ENCODE results near the gene C1QC. TPM values are rescaled to one million over a fixed set of nuclear protein-coding genes. Genes with fewer than 3 reads are reported as not detected.
"Not testable (repeated sequence)": the region's sequence is repeated elsewhere in the genome, so short reads cannot be mapped to it uniquely, and the experiment has no call there.

Gene C1QC
- total RNA-seq, 1 donor from 2014 or later = not detected

DNA sequence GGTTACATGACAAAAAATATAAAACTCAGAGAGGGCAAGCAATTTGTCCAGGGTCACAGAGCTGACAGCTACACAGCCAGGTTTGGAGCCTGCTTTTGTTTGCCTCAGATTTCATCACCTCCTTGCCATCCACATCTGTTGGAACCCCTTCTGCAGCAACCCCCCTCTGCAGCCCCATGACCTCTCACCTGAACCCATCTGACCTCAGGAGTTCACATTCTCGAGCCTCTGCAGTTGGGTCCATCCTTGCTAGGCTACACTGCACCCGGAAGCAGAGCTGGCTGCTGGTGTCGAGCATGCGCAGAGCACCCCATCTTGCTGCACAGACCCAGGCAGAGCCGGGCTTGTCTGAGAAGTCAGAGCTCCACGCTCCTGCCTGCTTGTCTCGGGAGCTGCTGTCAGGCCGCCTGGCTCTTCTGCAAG is 19.6 kb downstream of the C1QC start:
- H3K4me1 Mint-ChIP-seq (ENCODE audit: low read depth) = no peaks in the 10 kb centered on the region
- TF ChIP-seq, protein P1, sequence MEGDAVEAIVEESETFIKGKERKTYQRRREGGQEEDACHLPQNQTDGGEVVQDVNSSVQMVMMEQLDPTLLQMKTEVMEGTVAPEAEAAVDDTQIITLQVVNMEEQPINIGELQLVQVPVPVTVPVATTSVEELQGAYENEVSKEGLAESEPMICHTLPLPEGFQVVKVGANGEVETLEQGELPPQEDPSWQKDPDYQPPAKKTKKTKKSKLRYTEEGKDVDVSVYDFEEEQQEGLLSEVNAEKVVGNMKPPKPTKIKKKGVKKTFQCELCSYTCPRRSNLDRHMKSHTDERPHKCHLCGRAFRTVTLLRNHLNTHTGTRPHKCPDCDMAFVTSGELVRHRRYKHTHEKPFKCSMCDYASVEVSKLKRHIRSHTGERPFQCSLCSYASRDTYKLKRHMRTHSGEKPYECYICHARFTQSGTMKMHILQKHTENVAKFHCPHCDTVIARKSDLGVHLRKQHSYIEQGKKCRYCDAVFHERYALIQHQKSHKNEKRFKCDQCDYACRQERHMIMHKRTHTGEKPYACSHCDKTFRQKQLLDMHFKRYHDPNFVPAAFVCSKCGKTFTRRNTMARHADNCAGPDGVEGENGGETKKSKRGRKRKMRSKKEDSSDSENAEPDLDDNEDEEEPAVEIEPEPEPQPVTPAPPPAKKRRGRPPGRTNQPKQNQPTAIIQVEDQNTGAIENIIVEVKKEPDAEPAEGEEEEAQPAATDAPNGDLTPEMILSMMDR (IDR thresholded peaks at IDR 0.05; ENCODE audit: unreplicated experiment) = no peak
- no peaks in the 10 kb centered on the region for H3K36me3 Mint-ChIP-seq (ENCODE audit: insufficient read depth)
- H3K4me3 Mint-ChIP-seq (ENCODE audit: low read depth) = no peak overlapping the region
- no peak overlapping the region for H3K27ac Mint-ChIP-seq
- peaks cover 24% of the 10 kb centered on the region for H3K27me3 Mint-ChIP-seq
- H3K9me3 Mint-ChIP-seq (ENCODE audit: low read depth) = no peaks in the 10 kb centered on the region
- no peak for DNase-seq (ENCODE audit: low spot score, unreplicated experiment)

DNA sequence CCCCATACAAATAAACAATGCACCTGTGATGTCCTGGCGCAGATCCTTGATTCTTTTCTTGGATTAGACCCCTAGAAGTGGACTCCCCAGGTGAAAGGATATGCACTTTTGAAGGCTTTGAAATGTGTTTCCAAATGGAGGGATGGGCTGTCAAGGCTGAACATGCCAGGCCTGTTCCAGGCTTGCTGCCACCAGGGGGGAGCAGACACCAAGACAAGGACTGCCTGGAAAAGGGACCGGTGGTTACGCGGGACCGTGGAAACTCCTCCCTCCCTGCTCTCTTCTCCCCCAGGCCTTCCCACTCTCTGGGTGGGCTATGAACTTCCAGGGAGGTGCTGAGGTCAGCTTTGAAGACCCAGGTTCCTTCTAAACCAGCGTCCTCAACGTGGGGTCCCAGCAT is 22.3 kb downstream of the C1QC start:
- H3K36me3 Mint-ChIP-seq (ENCODE audit: insufficient read depth) = no peaks in the 10 kb centered on the region
- peak; percentile 37 for DNase-seq (ENCODE audit: low spot score, unreplicated experiment)
- no peaks in the 10 kb centered on the region for H3K9me3 Mint-ChIP-seq (ENCODE audit: low read depth)
- TF ChIP-seq, protein P1 (IDR thresholded peaks at IDR 0.05; ENCODE audit: unreplicated experiment) = peak; percentile 66
- H3K4me1 Mint-ChIP-seq (ENCODE audit: low read depth) = peaks cover 3% of the 10 kb centered on the region
- no peak overlapping the region for H3K4me3 Mint-ChIP-seq (ENCODE audit: low read depth)
- H3K27ac Mint-ChIP-seq = no peak overlapping the region
- H3K27me3 Mint-ChIP-seq = peaks cover 32% of the 10 kb centered on the region

DNA sequence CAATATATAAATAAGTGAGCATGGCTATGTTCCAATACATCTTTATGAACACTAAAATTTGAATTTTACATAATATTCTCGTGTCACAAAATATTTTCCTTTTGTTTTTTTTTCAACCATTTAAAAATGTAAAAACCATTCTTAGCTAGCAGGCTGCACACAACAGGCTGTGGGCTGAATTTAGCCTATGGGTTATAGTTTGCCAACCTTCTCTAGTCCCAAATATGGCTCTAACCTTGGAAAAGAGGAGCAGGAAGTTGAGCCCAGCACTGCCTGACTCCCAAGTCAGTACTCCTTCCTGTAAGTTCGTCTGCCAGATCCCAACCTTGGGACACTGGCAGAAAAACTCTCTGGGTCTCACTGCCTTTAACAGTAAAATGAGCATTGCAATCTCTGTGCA is 23.0 kb downstream of the C1QC start:
- no peak for DNase-seq (ENCODE audit: low spot score, unreplicated experiment)
- no peak overlapping the region for H3K27ac Mint-ChIP-seq

DNA sequence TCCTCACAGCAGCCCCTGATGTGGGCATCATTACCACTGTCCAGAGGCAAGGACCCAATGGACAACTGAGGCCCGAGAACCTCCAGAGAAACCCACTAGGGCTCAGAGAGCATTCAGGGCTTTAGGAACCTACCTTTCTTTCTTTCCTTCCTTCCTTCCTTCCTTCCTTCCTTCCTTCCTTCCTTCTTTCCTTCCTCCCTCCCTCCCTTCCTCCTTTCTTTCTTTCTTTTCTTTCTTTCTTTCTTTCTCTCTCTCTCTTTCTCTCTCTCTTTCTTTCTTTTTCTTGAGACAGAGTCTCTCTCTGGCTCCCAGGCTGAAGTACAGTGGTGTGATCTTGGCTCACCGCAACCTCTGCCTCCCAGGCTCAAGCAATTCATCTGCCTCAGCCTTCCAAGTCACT is 25.4 kb downstream of the C1QC start:
- H3K27ac Mint-ChIP-seq; H3K4me3 Mint-ChIP-seq (ENCODE audit: low read depth); H3K9me3 Mint-ChIP-seq (ENCODE audit: low read depth); H3K4me1 Mint-ChIP-seq (ENCODE audit: low read depth); DNase-seq (ENCODE audit: low spot score, unreplicated experiment); H3K36me3 Mint-ChIP-seq (ENCODE audit: insufficient read depth): not testable (repeated sequence)
- H3K27me3 Mint-ChIP-seq = peaks cover 39% of the 10 kb centered on the region

More for the DNA sequence above, 23.0 kb downstream of the C1QC start:
- TF ChIP-seq, protein P1 (IDR thresholded peaks at IDR 0.05; ENCODE audit: unreplicated experiment) = no peak
- Mint-ChIP-seq H3K4me3 (ENCODE audit: low read depth) (no peak overlapping the region), H3K4me1 (ENCODE audit: low read depth) (peaks cover 4% of the 10 kb centered on the region), H3K9me3 (ENCODE audit: low read depth) (no peaks in the 10 kb centered on the region), H3K36me3 (ENCODE audit: insufficient read depth) (no peaks in the 10 kb centered on the region), H3K27me3 (peaks cover 35% of the 10 kb centered on the region)

DNA sequence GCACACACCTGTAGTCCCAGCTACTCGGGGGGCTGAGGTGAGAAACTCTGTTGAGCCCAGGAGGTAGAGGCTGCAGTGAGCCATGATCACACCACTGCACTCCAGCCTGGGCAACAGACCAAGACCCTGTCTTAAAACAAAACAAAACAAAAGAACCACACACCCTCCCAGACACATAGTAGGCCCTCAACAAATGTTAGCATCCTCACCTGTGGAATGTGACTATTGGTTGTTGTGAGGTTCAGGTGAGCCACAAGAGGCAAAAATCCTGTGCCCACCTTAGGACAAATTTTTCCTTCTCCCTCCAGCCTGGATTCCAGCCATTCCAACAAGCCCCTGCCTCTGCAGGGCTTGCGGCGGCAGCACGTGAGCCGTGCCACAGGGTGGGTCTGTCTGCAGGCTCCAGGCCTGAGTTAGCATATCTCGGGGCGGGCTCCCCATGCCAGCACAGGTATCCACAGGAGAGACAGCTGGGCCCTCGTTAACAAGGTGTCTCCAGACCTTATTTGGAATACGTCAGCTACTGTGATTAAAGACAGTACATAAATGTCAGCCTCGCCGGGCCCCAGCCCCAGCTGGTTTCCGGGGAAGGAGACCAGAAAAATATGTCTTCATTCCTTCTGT is 27.0 kb downstream of the C1QC start:
- peaks cover 49% of the 10 kb centered on the region for H3K27me3 Mint-ChIP-seq
- H3K27ac Mint-ChIP-seq = no peak overlapping the region
- H3K4me3 Mint-ChIP-seq (ENCODE audit: low read depth) = no peak overlapping the region
- H3K9me3 Mint-ChIP-seq (ENCODE audit: low read depth) = no peaks in the 10 kb centered on the region
- H3K4me1 Mint-ChIP-seq (ENCODE audit: low read depth) = peaks cover 6% of the 10 kb centered on the region
- H3K36me3 Mint-ChIP-seq (ENCODE audit: insufficient read depth) = no peaks in the 10 kb centered on the region
- no peak for DNase-seq (ENCODE audit: low spot score, unreplicated experiment)
- TF ChIP-seq, protein P1 (IDR thresholded peaks at IDR 0.05; ENCODE audit: unreplicated experiment) = no peak

DNA sequence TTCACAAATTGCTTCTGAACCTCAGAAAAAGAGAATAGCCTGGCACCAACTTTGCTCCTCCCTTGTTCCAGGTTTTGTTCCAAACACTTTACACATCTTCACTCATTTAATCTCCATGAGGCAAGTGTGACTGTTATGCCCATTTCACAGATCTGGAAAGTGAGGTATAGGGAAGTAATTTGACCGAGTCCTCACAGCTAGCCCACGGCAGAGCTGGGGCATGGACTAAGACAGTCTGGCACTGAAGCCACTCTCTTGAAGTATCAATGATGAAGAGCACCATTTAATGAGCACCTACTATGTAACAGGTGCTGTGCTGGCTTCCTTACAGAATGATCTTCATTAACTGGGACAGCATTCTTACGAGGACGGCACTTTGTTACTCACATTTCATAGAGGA is 28.6 kb downstream of the C1QC start:
- H3K27ac Mint-ChIP-seq = no peak overlapping the region

More for the DNA sequence above, 28.6 kb downstream of the C1QC start:
- DNase-seq (ENCODE audit: low spot score, unreplicated experiment) = no peak
- Mint-ChIP-seq H3K9me3 (ENCODE audit: low read depth) (no peaks in the 10 kb centered on the region), H3K4me3 (ENCODE audit: low read depth) (no peak overlapping the region), H3K36me3 (ENCODE audit: insufficient read depth) (no peaks in the 10 kb centered on the region), H3K27me3 (peaks cover 49% of the 10 kb centered on the region), H3K4me1 (ENCODE audit: low read depth) (peaks cover 6% of the 10 kb centered on the region)
- TF ChIP-seq, protein P1 (IDR thresholded peaks at IDR 0.05; ENCODE audit: unreplicated experiment) = no peak
